Esophagus squamous epithelium (tissue), 5 donors: ENCODE data around the gene OR10H5. TPM values are rescaled to one million over a fixed set of nuclear protein-coding genes. Genes with fewer than 3 reads are reported as not detected.
"Not testable (repeated sequence)": the region's sequence is repeated elsewhere in the genome, so short reads cannot be mapped to it uniquely, and the experiment has no call there.

Experiments
- DNase-seq: peaks from one replicate; lab custom pipeline; 2025; lab: John Stamatoyannopoulos, UW
- H3K27ac ChIP-seq, 4 donors: fragments of 200-600 bp; sonication (generic); one replicate each; pipeline ENCODE4 v1.5.1; 2016 to 2019; ENCODE audit warnings: mild to moderate bottlenecking in 1 of 4
- H3K27me3 ChIP-seq, 4 donors: fragments of 200-600 bp; sonication (generic); 1 replicate in 3 of 4; 2 replicates in 1 of 4; pipeline versions ENCODE4 v1.5.1 to v1.6.0; 2017 to 2021; ENCODE audit warnings: antibody characterized with exemption in 1 of 4
- H3K36me3 ChIP-seq, 3 donors: fragments of 200-600 bp; sonication (generic); one replicate each; pipeline ENCODE4 v1.5.1; 2016 to 2019
- H3K4me1 ChIP-seq, 3 donors: fragments of 200-600 bp; sonication (generic); one replicate each; pipeline ENCODE4 v1.5.1; 2017 to 2019
- H3K4me3 ChIP-seq, 4 donors: fragments of 200-600 bp; sonication (generic); 1 replicate in 3 of 4; 2 replicates in 1 of 4; pipeline ENCODE4 v1.5.1; 2016 to 2019; ENCODE audit warnings: mild to moderate bottlenecking in 2 of 4, moderate library complexity in 1 of 4
- H3K9me3 ChIP-seq, 3 donors: fragments of 200-600 bp; sonication (generic); one replicate each; pipeline ENCODE4 v1.5.1; 2016 to 2019
- POLR2A ChIP-seq, 4 donors: fragments of 450-650 bp; IDR thresholded peaks; one replicate each; pipeline ENCODE4 v1.6.1; 2017; ENCODE audit warnings: antibody characterized with exemption in 4 of 4, mild to moderate bottlenecking in 4 of 4, moderate library complexity in 3 of 4
- WGBS, 2 donors: methylation state at CpG; one replicate each; pipeline ENCODE4 v1.1.5; 2018; 5-methylcytosine and 5-hydroxymethylcytosine counted together
- intact Hi-C: fragments of 100-400 bp; cut with DNase I; formaldehyde crosslinking; loops from one replicate; pipeline ENCODE4 v1.15.0; 2022
- total RNA-seq, 4 donors: library from RNA; depleted of rRNA; stranded (reverse); fragments of >200 nt; gene quantifications; one replicate each; pipeline ENCODE4 v1.1.0, GENCODE V29; 2016
- TF ChIP-seq, protein P1 (sequence below), 6 experiments: fragments of 450-650 bp in 4 of 6; fragments of 200-600 bp in 2 of 6; sonication (generic) in 2 of 6; IDR thresholded peaks; one replicate each; pipeline ENCODE4 v1.5.1; 2016 to 2019; ENCODE audit warnings: antibody characterized with exemption in 6 of 6, mild to moderate bottlenecking in 4 of 6, moderate library complexity in 4 of 6
- donor health status: DM: yes; HTN: yes; CAD: no.

OR10H5 gene
- total RNA-seq, 4 donors from 2014 or later = not detected

DNA sequence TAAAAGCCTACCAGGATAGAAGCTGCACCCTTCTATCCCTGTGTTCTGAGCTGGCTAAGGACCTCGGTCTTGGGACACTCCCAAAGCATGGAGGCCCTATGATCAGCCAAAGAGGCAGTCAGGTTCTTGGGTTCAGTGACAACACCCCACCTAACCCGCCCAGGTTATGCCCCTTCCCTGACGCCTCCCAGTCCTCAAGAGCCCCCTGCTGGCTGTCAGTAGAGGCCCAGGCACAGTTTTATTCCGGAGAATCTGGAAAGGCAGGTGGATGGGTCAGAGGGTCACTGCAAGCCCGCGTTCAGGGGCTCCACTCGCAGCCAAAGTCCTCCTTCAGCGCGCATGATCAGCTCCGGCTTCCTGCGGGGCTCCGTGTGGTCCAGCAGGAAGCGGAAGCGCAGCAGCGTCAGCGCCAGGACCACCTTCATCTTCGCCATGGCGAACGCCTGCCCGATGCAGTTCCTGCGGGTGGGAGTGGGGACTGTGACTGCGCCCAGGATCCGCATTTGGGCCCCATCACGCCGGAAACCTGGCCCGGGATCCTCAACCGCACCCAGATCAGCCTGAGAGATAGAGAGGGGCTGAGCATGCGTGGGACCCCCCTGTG lies 27.4 kb upstream of the OR10H5 start:
- WGBS, 2 donors = 8 to 53% methylated on average over 2 to 17 of the region's 28 CpGs
- Histone ChIP-seq H3K9me3 (no peaks in the 10 kb centered on the region), H3K36me3 (no peaks in the 10 kb centered on the region), H3K4me1 (no peaks in the 10 kb centered on the region), H3K4me3 (no peak overlapping the region), H3K27ac (no peak overlapping the region), H3K27me3 (peaks cover 0 to 62% (median 0%) of the 10 kb centered on the region in 4 donors)
- DNase-seq = no peak
- no peak for TF ChIP-seq POLR2A (IDR thresholded peaks at IDR 0.05)
- TF ChIP-seq, protein P1, sequence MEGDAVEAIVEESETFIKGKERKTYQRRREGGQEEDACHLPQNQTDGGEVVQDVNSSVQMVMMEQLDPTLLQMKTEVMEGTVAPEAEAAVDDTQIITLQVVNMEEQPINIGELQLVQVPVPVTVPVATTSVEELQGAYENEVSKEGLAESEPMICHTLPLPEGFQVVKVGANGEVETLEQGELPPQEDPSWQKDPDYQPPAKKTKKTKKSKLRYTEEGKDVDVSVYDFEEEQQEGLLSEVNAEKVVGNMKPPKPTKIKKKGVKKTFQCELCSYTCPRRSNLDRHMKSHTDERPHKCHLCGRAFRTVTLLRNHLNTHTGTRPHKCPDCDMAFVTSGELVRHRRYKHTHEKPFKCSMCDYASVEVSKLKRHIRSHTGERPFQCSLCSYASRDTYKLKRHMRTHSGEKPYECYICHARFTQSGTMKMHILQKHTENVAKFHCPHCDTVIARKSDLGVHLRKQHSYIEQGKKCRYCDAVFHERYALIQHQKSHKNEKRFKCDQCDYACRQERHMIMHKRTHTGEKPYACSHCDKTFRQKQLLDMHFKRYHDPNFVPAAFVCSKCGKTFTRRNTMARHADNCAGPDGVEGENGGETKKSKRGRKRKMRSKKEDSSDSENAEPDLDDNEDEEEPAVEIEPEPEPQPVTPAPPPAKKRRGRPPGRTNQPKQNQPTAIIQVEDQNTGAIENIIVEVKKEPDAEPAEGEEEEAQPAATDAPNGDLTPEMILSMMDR (IDR thresholded peaks at IDR 0.05) = peak in 5 of 6 experiments; percentile 19 to 53 (median 28)
- intact Hi-C loops = no loop called here

DNA sequence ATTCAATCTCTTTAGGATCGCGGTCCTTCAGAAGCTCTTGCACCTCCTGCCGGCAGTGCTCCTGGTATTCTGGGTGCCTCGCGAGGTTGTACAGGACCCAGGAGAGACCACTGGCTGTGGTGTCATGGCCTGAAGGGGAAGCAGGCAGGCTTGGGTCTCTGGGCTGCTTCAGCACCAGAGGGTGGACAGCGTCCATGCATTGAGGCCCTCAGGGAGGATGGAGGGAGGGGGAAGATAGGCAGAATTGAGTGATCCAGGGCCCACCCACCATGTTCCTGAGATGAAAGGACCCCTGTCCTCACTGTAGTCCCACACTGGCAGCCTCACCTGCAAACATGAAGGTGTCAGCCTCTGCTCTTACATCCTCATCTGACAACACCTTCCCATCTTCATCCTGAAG lies 17.9 kb upstream of the OR10H5 start:
- no peak for TF ChIP-seq POLR2A (IDR thresholded peaks at IDR 0.05)
- TF ChIP-seq, protein P1 (IDR thresholded peaks at IDR 0.05) = no peak
- DNase-seq = no peak
- WGBS, 2 donors = 53% methylated on average over 2 of the region's 6 CpGs; no CpG with 5 or more reads in 1 of the 2 donors
- H3K36me3 ChIP-seq = no peaks in the 10 kb centered on the region
- H3K4me3 ChIP-seq = no peak overlapping the region
- H3K4me1 ChIP-seq = no peaks in the 10 kb centered on the region
- peaks cover 0 to 19% (median 0%) of the 10 kb centered on the region in 4 donors for H3K27me3 ChIP-seq
- no peaks in the 10 kb centered on the region for H3K9me3 ChIP-seq
- H3K27ac ChIP-seq = no peak overlapping the region
- intact Hi-C loops = no loop called here

GRCh38 chr19:15774159-15774558 lies 13.3 kb upstream of the OR10H5 start:
- H3K27me3 ChIP-seq, DNase-seq, H3K27ac ChIP-seq, H3K9me3 ChIP-seq, intact Hi-C loops, H3K4me1 ChIP-seq, H3K36me3 ChIP-seq, H3K4me3 ChIP-seq: not testable (repeated sequence)
- 74 to 82% methylated on average over 3 of the region's 3 CpGs for WGBS, 2 donors

DNA sequence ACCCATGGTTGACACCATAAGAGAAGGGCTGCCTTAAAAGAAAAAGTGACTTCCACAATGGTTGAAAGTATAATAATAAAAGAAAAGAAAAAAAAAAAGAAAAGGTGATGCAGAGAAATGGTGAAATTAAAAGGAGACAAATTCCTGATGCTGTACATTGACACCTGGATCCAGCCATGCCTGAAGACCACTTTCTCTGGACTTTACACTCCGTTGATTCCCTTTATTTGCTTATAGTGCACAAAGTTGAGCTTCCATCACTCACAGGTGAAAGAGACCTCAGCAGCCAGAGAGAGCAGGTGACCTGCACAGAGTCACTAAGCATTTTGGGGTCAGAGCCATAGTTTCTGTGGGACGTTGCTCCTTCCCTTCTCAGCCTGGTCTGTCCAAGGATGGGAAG lies 12.2 kb upstream of the OR10H5 start:
- 49 to 61% methylated on average over 2 of the region's 2 CpGs for WGBS, 2 donors
- no peak overlapping the region for H3K27ac ChIP-seq
- TF ChIP-seq, protein P1 (IDR thresholded peaks at IDR 0.05) = no peak
- no peak for TF ChIP-seq POLR2A (IDR thresholded peaks at IDR 0.05)
- no peak for DNase-seq
- peaks cover 0 to 9% (median 8%) of the 10 kb centered on the region in 3 donors for H3K4me1 ChIP-seq
- no peaks in the 10 kb centered on the region for H3K36me3 ChIP-seq
- no peaks in the 10 kb centered on the region for H3K9me3 ChIP-seq
- intact Hi-C loops = no loop called here
- no peak overlapping the region for H3K4me3 ChIP-seq
- no peaks in the 10 kb centered on the region for H3K27me3 ChIP-seq

DNA sequence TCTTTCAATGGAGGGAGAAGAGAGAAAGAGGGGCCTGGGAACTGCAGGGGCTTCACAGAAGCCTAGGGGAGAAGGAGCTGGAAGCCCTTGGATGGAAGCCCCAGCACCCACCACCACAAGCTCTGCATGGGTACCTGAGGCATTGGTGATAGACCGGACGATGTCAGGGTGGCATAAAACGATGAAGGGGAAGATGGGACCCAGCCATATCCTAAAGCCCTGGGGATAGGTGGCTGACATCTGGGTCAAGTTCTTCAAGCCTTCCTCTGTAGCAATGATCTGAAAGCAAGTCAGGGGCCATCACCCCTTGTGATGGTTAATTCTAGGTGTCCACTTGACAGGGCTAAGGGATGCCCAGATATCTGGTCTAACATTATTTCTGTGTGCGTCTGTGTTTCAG lies 11.2 kb upstream of the OR10H5 start:
- no peaks in the 10 kb centered on the region for H3K36me3 ChIP-seq
- no peak overlapping the region for H3K4me3 ChIP-seq
- no peak overlapping the region for H3K27ac ChIP-seq
- no peak for DNase-seq
- intact Hi-C loops = no loop called here
- 80 to 95% methylated on average over 4 of the region's 4 CpGs for WGBS, 2 donors
- H3K9me3 ChIP-seq = no peaks in the 10 kb centered on the region
- TF ChIP-seq POLR2A (IDR thresholded peaks at IDR 0.05) = no peak
- TF ChIP-seq, protein P1 (IDR thresholded peaks at IDR 0.05) = no peak
- no peaks in the 10 kb centered on the region for H3K27me3 ChIP-seq
- peaks cover 0 to 19% (median 16%) of the 10 kb centered on the region in 3 donors for H3K4me1 ChIP-seq
